Kidney tubule cell (primary cell): Measurements from ENCODE around the gene RANBP1.
"Not testable (repeated sequence)": the region's sequence is repeated elsewhere in the genome, so short reads cannot be mapped to it uniquely, and the experiment has no call there.

Experiments used
- DNase-seq: peaks from one replicate; pipeline ENCODE4 v3.0.0-alpha.2; 2018; ENCODE audit warnings: low spot score

The RANBP1 gene

DNA sequence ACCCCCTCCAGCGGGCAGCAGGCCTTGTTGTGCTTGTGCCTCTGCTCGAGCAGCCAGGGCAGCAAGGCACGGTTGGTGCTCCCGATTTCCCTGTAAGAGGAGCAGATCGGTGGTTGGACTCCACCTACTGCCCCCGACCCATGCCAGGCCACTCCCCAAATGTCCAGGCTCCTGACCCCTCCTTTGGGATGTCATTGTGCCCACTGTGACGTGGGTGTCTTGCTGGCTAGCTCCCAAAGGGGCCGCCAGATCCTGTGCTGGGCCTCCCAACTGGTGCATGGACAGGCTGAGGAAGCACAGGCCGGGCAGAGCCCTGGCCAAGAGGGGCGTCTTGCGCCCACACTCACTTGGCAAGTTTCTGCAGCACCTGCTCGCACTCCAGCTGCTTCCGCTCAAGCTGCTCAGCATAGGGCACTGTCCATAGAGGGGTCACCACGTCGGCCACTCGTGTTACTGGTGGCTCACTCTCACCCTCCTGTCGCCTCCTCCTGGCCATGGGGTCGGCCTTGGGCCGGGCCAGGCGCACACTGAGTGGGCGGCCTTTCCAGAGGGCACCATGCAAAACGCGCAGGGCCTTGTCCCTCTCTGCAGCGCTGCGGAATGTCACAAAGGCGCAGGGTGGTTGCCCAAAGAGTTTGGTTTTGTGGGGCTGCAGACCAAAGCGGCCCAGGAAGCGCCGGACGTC is at the start of gene RANBP1:
Gene RANBP1, plus strand, starts transcription at position 414 of the 685 bp plus-strand sequence. Its CDS starts 81 bp downstream, at position 495.
- no peak for DNase-seq

DNA sequence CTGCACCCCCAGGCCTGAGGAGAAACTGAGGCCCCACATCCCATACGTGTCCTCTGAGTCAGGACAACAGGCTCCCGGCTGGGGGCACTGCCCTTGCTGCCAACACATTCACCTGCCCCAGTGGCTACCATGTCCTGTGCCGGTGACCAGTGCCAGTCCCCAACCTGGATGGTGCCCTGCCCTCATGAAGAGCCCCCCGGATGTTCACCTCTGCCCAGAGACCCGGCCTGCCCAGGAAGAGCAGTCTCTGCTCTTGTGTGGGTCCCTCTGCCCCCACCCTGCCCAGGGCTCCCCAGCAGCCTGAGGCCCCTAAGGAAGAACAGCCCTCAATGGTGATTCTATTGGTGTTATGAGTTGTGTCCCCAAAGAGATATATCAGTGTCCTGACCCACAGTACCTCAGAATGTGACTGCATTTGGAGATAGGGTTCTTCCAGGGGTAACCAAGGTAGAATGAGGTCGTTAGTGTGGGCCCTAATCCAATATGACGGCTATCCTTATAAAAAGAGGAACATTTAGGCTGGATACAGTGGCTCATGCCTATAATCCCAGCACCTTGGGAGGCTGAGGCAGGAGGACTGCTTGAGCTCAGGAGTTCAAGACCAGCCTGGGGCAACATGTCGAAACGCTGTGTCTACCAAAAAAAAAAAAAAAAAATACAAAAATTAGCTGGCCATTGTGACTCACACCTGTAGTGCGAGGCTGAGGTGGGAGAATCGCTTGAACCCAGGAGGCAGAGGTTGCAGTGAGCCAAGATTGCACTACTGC is 49.1 kb upstream of the RANBP1 start:
- no peak for DNase-seq

DNA sequence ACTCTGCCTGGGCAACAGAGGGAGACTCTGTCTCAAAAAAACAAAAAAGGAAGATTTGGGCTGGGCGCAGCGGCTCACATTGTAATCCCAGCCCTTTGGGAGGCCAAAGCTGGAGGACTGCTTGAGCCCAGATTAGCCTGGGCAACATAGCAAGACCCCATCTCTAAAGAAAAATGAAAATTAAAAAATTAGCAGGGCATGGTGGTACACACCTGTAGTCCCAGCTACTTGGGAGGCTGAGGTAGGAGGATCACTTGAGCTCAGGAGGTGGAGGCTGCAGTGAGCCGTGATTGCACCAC is 48.6 kb upstream of the RANBP1 start:
- not testable (repeated sequence) for DNase-seq

DNA sequence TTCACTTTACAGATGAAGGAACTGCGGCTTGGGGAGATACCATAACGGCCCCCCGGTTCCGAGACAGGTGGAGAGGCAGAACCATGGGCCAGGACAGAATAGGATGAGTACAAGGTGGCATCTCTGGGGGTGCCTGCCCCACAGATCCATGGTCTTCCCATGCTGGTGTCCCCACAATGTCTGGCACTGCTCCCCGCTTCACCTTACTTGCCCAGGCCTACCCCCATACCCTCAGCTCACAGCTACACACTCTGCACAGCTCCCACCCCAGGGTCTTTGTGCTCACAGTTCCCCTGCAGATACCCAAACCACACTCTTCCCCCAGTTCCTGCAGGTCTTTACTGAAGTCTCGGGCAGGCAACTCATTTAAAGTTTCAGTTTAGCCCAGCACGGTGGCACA is 47.3 kb upstream of the RANBP1 start:
- no peak for DNase-seq

DNA sequence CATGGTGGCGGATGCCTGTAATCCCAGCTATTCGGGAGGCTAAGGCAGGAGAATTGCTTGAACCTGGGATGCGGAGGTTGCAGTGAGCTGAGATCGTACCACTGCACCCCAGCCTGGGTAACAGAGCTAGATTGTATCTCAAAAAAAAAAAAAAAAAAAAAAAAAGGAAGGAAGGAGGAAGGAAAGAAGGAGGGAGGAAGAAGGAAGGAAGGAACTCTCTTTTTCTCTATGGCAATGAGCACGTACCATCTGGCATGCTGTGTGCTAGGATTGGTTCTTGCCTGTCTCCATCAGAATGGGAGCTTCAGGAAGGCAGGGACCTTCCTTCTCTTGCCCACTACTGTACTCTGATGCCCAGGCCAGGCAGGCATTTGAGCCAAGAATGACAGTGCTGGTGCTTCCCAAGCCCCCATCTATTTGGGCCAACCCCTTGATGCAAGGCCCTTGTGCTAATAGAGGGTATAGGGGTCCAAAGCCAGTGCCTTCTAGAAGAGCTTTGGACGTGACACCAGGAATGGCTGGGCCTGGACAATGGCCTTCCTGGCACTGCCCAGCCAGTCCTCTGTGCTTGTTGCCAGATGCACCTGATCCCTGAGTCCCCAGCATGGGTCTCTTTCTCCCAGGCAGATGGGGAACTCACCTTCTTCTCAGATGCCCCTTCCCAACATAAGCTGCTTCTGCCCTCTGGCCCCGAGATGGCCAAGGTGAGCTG is 46.4 kb upstream of the RANBP1 start:
- DNase-seq = no peak

DNA sequence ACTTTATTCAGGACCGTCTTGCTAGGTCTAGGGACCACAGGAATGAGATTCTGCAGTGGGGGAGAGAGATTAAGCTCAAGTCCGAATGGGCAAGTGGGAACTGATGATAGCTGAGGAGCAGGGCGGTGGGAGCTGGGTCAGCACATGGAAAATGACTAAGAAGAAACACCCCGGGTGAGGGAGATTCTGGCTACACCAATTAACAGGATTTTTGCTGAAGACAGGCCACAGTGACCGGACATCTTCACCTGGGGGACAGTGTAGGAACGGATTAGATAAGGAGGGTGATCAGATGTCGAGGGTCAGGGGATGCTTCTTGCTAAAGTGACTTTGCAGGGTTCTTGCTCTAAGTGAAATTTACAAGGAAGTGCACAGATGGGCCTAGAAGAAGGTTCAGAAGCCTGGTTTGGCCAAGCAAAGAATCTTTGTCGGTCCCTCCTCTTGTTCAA is 44.4 kb upstream of the RANBP1 start:
- DNase-seq = no peak

DNA sequence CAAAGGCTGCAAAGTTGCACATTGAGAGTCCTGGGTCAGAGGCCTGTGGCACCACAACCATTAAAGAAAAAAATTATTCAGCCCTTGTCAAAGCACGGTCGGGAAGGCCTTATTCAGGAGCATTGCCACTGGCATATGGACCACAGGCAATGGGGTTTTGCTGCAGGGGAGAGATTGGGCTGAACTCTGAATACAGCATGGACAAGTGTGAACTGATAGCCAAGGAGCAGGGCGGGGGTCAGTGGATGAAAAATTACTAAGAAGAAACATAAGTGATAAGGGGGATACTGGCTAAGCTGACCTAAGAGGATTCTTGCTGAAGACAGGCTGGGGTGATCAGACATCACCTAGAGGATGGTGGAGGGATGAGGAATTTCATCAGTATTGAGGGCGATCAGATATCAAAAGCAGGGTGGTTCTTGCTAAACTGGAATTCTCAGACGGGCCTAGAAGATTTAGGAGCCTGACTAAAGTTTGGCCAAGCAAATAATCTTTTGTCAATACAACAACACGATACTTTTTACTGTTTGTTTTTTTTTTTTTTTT is 39.2 kb upstream of the RANBP1 start:
- no peak for DNase-seq

DNA sequence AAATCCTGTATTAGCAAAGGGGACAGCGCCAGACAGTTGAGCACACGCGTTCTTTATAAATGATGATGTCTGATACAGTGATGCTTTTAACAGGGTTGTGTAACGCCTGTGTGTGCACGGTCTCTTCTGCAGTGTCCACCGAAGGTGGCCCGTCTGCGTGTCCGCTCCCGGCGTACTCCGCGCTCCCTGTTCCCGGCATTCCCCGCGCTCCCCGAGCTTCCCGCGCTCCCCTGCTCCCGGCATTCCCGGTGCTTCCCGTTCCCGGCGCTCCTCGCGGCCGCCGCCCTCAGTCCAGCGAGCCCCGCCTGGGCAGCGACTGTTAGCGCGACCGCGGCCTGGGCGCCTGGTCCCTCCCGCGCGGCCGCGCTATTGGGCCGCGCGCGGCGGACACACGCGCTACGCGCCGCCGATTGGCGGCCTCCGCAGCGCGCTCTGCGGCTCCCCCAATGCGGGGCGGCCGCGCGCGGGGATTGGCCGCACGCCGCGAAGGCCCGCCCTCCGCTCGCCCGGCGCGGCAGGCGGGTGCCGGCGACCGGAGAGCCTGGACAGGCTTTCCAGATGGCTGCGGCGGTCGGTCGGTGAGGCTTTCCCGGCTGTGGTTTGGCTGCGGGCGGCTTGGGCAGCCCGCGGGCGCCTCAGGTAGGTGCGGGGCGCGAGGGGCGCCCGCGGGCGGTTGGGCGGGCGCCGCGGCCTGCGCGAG is 36.0 kb upstream of the RANBP1 start, which contains the start of gene DGCR8:
Gene DGCR8, plus strand, starts transcription at position 497 of the 700 bp plus-strand sequence. CDS start 5,723 bp downstream, outside the sequence.
- peak; percentile 96 for DNase-seq

DNA sequence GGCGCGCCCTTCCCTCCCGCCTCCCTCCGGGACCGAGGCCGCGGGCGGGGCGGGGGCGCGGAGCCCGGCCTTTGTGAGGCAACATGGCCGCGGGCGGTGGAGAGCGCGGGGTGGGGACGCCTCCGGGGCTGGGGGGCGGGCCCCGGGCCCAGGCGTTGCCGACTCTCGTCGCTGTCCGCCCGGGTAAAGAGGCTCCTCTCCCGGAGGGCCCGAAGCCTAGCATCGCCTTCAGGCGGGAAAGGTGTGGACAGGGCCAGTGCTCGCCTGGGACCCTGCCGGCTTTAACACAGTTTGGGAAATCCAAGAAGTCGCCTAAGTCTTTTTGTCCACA is 35.5 kb upstream of the RANBP1 start:
- peak; percentile 65 for DNase-seq

DNA sequence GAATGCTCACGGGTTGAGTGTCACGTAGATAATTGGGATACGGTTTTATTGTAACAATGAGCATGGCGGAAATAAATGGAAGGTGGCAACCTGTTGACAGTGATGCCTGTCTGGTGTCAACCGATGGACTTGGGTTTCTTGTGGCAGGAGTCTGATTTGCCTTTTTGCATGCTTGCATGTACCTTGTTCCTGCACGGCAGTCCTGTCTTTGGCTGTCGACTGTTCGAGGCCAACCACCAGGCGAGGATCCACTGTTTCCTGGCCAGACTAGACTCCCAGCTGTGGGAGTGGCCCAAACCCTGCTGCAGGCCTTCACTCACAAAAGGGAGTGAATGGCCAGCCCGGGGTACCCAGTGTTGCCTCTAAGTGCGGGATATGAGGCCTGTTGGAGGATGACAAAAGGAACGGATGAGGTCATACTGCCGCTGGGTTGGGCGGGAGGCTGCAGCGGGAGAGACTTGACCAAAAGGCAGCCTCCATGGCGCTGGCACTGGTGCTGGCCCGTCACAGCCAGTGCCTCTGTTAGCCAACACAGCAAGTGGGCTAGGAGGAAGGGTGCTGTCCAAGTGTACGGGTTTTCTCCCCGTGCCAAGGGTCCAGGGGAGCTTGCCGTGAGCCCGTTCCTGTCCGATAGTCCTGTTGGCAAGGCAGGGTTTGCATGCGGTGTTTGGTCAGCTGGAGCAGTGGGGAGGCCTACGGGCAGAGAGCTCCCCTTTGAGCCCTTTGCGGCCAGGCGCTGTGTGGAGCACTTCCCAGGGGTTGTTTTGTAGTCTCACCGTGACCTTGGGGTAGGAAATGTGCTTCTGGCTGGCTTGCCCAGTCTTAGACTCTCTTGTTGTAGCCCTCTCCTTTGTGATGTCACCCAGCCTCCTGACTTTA is 34.9 kb upstream of the RANBP1 start:
- peak; percentile 74 for DNase-seq

DNA sequence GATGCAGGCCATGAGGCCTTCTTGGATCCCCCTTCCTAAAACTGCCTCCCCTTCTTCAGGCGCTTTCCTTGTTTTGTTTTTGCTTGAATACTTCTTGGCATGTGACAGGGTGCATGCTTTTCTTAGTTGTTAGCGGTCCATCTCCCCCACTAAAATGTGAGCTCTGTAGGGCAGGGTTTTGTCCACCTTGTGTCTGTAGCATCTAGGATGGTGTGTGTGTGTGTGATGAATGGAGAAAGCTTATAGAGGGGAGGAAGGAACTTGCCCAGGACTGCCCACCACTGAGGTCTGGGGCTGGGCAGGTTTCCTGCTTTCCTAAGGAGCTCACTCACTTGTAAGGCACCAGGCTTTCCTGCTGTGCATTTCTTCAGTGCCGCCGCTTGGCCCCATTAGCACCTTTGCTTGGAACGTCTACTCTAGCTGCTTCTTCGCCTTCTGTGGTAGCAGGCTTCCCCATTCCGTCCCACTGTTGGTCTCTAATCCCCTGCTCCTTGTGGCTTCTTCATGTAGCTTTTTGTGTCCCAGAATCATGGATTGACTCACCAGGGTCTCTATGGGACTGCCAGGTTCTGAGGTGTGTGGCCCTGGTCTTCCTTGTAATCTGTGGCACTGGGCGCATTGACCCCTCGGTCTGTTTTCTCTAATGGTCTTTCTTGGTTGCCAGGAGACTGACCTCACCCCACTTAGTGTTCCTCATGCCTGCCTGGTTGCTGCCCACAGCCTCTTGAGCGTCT is 32.6 kb upstream of the RANBP1 start:
- no peak for DNase-seq

DNA sequence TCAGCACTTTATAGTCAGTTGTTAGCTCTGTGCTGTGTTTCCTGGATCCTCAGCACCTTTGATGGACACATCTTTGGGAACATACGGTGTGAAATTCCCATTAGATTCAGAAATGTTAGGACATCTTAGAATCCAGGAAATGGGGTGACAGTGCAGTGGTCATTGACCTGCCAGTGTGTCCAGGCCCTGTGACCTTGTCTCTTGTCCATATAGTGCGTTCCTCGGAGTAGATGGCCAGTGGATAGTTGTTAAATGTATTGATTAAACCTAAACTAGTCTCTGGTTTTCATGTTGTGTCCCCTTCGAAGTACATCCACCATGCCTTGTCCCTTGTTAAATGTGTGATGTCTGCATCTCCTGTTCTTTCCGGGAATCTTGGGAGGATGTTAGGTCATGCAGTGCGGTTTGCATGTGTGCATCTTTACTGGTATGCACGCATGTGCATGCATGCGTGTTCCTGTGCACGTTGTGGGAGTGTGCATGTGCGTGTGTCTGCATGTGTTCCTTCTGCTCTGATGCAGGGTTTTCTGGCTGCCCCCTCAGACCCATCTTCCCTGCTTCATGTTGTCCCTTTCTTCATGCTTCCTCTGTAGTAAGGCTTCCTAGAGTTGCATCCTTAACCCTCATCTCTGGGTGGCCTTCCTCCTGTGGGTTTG is 31.9 kb upstream of the RANBP1 start:
- no peak for DNase-seq

DNA sequence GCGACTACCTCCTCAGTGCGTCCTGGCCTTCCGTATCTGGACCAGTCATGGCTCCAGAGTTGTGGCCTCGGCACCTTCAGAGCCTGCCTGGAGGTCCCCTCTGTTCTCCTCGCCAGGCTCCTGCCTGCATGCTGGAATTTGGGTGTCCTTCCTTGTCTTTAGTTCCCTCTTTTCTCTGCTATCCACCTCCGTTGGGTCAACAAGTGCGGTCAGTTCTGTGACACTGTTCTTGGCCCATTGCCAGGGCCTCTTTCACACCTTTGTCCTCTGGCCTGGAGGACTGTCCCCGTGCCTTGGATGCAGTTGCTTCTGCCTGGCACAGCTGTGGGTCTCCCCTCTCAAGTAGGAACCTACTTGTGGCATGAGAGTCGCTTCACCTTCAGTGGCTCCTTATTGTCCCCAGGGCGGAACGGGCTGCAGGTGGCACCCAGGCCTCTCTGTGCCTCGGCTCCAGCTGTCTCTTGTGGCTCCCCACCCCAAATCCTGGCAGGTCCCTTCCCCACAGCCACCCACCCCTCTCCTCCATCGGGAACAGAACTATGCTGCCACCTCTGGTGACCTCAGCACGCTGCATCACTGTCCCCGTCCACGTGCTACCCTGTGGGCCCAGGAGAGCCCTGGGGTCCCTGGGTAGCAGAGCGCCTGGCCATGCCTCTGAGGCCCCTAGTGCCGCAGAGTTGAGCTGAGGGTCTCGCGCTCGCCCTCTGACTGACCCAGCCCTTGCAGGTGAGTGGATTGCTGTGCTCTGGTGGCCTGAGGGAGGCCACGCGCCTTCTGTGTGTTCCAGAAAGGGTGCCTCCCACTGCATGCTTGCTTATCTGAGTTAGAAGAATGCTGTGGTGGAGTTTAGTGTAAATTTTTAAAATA is 31.1 kb upstream of the RANBP1 start:
- no peak for DNase-seq

DNA sequence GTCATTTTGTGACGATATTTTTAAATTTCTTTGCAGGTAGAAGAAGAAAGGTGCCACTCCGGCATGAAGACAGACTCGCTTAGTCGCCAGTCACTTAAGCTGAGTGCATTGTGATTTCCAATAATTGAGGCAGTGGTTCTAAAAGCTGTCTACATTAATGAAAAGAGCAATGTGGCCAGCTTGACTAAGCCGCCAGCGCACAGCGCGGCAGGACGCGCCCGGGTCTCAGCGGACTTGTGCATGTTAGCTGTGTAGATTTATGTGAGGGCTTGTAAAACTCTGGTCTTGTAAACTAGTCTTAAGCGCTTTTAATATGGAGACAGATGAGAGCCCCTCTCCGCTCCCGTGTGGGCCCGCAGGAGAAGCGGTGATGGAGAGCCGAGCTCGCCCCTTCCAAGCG is 30.3 kb upstream of the RANBP1 start:
- no peak for DNase-seq

DNA sequence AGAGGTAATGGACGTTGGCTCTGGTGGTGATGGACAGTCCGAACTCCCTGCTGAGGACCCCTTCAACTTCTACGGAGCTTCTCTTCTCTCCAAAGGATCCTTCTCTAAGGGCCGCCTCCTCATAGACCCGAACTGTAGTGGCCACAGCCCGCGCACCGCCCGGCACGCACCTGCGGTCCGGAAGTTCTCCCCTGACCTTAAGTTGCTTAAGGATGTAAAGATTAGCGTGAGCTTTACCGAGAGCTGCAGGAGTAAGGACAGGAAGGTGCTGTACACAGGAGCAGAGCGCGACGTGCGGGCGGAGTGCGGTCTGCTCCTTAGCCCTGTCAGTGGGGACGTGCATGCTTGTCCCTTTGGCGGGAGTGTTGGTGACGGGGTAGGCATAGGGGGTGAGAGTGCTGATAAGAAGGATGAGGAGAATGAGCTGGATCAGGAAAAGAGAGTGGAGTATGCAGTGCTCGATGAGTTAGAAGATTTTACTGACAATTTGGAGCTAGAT is 29.8 kb upstream of the RANBP1 start:
- no peak for DNase-seq

DNA sequence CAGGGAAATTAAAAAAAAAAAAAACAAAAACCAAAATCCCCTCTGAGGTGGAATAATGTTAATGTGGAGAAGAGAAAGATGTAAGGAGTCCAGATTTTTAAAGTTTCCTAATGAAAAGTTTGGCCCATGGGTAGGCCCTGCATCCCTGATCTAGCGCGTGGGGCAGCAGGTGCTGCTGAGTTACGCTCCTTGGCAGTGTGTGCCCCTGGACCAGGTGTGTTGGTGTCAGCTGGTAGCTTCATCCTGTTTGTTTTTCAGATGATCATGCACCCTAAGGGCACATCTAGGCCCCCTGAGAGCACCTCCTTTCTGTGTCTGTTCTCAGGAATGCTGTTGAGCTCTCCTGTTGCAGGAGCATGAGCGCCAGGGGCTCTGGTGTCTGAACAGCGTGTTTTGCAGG is 29.1 kb upstream of the RANBP1 start:
- no peak for DNase-seq

DNA sequence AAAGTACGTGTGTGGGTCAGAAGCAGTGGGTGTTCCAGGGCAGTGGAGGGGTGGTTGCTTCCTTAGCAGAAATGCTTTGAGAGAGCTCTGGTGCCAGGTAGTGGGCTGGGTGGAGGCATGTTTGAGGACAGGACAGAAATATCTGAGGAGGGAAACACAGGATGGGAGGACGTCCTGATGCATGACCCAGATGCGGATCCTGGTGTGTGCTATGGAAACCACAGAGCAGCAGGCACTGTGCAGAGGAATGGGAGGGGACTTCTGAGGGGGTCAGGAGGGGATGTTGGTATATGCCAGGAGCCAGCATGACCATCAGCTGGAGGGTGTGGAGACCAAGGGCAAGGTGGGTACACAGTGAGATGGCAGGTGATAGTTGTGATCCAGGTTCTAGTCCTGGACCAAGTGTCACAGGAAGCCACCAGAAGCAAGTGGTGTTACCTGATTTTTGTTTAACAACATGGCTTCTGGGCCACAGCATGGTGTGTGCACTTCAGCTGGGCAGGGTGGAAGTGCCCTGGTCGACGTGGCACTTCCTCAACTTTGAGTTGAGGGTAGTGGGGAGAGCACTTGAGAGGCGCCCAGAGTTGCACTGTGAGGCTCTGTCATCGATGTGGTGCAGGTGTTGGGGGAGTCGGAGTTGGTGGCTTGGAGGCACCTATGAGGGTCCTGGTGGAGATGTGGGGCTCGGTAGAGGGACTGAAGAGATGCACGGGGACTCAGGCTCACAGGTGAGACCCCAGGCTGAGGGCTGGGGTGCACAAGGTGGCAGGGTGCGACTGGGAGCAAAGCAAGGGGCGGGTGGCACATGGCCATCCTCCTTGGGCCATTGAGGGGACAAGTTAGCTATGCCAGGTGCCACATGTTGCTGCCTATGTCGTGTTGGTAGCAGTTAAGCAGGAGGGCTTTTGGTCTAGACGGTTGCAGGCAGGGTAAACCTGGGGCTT is 28.3 kb upstream of the RANBP1 start:
- DNase-seq = no peak

DNA sequence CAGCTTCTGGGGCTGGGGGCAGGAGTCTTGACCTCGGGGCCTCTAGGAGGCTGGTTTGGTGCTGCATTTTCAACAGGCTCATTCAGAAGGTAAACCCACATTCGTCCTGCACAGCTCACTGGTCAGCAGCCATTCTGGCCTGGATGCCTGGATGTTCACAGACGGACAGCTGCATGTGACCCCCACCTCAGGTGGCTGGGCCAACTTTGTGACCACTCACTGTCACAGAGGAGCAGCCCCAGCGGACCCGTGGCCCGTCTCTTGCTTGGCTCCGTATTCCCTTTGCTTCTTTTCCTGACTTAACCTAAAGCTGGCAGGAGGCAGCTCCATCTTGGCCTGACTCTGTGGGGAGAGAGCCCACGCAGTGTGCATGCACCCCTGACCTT is 27.6 kb upstream of the RANBP1 start:
- DNase-seq = no peak
